Esophagus mucosa (tissue), 1 donor: Measurements from ENCODE around the gene MAP3K13. TPM values are rescaled to one million over a fixed set of nuclear protein-coding genes. Genes with fewer than 3 reads are reported as not detected.
A peak's percentile ranks its signal among the peaks of the same experiment; 100 is the strongest.
"Not testable (repeated sequence)": the region's sequence is repeated elsewhere in the genome, so short reads cannot be mapped to it uniquely, and the experiment has no call there.

Source experiments
- ATAC-seq: fragments of 200-7000 bp; cut with Tn5 transposase; one replicate; pipeline ENCODE4 v1.9.1; 2020
- total RNA-seq: library from RNA; stranded (reverse); gene quantifications from one replicate; pipeline ENCODE4 v1.2.4, GENCODE V29; 2023
- donor health status: DM: yes; HTN: yes; CAD: no.

MAP3K13 gene
- total RNA-seq, 1 donor from 2014 or later = 22.0 TPM

DNA sequence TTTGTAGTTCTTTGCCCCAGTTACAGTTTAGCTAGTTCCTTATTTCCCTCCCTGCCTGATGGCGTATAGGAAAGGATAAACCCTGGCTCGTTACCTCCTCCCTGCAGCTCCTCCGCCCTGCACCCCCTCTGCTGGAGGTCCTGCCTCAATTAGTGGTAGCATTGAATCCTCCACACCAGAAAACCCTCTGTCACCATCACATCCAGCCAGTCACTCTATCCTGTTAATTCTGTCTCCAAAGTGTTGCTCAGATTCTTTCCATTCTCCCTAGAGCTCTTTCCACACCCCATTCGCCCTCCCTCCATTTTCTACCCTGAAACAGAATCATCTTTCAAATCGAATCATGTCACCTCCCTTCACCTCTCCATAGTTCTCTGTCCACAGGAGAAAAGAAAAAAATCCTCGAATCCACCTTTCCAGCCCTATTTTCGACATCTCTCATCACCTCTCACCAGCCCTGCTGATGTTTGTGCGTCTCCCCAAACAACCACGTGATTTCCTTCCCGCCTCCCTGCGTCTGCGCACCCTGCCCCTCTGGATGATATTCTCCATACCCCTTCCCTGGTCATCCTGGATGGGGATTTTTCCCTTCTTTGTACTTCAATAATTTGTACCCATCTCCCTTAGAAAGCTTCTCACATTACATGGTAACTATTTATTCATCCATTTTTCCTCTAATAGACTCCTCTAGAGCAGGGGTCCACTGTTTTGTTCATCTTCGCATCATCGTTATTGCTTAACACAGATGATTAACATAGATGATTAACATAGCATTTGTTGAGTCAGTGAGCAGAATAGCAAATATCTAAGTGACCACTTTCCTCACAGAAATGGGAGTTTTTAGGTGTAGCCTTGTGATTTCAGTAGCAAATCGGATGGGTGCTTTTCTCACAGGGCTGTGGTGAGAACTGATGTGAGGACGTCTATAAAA, 37.1 kb downstream of the MAP3K13 start:
- no peak for ATAC-seq

DNA sequence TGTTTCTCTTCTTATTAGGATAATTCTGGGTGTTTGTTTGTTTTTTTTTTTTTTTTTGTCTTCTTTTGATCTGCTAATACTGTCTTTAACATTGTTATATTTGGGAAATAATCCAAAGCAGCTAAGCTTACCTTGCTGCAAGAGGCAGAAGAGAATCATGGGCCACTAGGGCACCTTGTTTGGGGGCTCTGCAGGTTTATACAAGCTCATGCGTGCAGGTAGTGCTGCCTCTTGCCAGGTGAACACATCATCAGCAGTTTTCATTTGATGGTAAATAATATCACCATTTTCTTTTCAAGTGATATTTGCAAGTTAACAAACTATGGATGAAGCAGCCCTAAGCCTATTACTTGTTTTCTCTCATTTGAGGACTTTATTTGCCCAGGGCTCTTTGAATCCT, 37.9 kb downstream of the MAP3K13 start:
- ATAC-seq = no peak

DNA sequence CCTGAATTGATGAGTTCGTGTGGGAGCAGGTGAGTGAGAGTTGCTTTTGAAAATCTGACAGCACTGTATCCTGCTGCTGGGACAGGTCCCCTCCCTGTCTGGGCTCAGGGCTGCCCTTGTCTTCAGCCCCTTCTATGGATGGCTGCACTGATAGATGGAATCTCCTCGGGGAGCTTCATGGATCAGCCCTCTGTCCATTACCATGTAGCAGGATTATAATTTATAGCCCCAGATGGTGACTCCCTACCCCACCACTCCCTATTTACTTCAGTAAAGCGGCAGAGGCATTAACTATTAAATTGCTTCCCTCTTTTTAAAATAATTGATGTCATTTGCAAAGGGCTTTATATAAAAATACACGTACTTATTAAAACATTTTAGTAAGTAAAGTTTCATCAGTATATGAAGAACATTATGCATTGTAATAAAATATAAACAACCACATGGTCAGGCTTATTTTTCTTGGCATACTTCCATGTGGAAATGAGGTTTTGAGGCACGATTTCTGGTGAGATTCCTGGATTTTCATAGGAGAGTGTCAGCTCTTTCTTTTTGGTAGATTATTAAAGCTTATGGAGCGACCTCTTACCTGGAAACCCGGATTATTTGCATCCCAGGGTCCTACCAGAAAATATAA, 38.5 kb downstream of the MAP3K13 start:
- no peak for ATAC-seq

DNA sequence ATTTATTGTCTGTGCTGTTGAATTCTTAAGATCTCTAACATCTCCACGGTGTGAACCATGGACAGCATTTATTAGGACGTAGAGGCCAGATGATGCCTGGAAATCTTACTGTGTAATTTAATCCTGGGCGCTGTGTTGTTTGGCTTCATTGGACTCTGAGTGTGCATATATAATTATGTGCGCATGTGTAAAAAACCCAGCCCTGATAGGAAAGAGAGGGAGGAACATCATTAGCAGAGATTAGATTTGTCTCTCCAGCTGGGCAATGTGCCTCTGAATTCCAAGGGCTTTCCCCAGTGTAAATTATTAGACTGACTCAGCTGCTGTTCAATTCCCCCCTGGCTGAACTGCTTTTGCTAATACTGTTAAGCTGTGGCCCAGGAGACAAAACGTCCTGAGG, 39.6 kb downstream of the MAP3K13 start:
- ATAC-seq = peak; percentile 48

- no peak for ATAC-seq
These were observed 40.1 kb downstream of the MAP3K13 start for GRCh38 chr3:185403002-185403401.

- peak; percentile 44 for ATAC-seq
These were observed 42.3 kb downstream of the MAP3K13 start for GRCh38 chr3:185405243-185405642.

DNA sequence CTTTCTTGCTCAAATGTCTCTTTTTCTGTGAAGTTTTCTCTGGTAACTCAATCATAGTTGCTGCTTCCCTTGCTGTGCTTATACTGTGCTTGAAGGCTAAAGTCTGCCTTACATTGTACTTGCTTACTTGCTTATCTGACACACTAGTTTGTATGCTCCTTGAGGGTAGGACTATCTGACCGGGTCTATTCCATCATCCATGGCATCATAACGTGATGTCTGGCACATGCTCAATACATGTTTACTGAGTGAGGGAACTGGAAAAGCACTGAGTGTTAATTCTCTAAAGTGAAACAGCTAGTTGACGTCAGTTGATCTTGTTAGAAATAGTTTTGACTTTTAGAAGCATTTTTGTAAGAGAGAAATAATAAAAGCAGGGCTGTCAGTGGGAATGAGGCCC, 42.7 kb downstream of the MAP3K13 start:
- ATAC-seq = no peak

- ATAC-seq = no peak
These were observed 43.2 kb downstream of the MAP3K13 start for GRCh38 chr3:185406121-185406620.

DNA sequence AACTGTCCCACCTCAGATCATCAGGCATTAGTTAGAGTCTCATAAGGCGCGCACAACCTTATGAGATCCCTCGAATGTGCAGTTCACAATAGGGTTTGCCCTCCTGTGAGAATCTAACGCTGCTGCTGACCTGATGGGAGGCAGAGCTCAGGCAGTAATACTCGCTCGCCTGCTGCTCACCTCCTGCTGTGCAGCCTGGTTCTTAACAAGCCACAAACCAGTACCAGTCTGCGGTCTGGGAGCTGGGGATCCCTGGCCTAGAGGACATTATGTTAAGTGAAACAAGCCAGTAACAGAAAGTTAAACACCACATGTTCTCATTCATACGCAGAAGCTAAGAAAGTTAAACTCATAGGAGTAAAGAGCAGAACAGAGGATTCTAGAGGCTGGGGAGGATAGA, 47.0 kb downstream of the MAP3K13 start:
- ATAC-seq = no peak

DNA sequence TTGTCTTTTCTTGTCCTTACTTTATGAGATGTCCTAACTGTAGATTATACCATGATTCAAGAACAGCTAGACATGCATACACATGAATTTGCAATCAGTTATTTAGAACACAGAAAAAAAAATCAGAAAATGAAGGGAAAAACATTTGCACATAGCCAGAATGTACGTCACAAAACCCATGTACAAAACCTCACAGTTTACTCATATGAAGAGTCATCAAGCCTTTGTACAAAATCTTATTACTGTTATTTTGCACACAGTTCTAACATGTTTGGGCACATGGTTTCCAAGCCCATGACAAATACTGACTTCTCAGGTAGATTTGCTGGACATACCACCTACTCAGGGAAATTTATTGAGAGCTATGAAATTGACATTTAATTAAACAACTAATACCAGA, 48.2 kb downstream of the MAP3K13 start:
- ATAC-seq = peak; percentile 63

- no peak for ATAC-seq
These were observed 53.6 kb downstream of the MAP3K13 start for GRCh38 chr3:185416513-185416912.

DNA sequence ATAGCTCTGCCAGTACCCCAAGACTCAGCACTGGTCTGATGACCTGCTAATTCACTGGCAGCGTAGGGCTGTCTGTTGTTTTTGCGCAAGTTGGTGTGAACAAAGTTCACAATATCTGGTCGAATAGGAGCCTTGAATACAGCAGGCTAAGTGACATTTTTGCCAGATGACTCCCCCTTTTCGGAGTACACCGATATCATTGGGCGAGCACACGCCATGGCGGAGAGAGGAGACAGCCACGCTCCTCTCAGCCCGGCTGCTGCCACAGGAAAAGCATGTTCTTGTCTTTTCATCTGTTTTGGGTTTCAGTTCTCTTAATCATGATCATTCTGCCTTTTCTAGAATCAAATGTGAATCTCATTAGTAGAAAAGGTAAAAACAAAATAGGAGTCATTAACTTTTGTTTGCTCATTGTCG, 55.6 kb downstream of the MAP3K13 start:
- not testable (repeated sequence) for ATAC-seq

- ATAC-seq = peak; percentile 75
These were observed 57.8 kb downstream of the MAP3K13 start for GRCh38 chr3:185420762-185421161.

- peak; percentile 62 for ATAC-seq
These were observed 58.8 kb downstream of the MAP3K13 start for GRCh38 chr3:185421577-185422232.

DNA sequence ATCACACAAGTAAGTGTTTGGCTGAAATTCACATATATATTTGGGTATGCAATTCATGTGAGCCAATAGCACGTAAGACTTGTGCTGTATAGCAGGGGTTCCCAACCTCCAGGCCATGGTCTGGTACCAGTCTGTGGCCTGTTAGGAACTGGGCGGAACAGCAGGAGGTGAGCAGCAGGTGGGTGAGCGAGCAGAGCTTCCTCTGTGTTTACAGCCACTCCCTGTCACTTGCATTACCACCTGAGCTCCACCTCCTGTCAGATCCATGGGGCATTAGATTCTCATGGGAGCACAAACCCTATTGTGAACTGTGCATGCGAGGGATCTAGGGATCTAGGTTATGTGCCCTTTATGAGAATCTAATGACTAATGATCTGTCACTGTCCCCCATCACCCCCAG, 59.7 kb downstream of the MAP3K13 start:
- no peak for ATAC-seq

GRCh38 chr3:185423178-185423577, 60.2 kb downstream of the MAP3K13 start:
- peak; percentile 60 for ATAC-seq

GRCh38 chr3:185424435-185424834, 61.5 kb downstream of the MAP3K13 start:
- ATAC-seq = no peak

DNA sequence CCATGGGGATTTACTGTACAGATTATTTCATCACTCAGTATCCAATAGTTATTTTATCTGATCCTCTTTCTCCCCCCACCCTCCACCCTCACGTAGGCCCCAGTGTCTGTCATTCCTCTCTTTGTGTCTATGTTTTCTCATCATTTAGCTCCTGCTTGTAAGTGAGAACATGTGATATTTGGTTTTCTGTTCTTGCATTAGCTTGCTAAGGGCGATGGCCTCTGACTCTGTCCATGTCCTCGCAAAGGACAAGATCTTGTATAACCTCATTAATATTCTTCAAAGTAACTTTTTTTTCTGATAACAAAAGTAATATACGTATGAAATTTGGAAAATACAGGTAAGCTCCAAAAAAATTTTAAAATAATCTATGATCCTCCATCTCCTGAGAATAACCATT, 67.4 kb downstream of the MAP3K13 start:
- ATAC-seq = no peak

- ATAC-seq = no peak
These were observed 77.0 kb downstream of the MAP3K13 start for GRCh38 chr3:185439745-185440466.

GRCh38 chr3:185442031-185442430, 79.1 kb downstream of the MAP3K13 start:
- no peak for ATAC-seq

DNA sequence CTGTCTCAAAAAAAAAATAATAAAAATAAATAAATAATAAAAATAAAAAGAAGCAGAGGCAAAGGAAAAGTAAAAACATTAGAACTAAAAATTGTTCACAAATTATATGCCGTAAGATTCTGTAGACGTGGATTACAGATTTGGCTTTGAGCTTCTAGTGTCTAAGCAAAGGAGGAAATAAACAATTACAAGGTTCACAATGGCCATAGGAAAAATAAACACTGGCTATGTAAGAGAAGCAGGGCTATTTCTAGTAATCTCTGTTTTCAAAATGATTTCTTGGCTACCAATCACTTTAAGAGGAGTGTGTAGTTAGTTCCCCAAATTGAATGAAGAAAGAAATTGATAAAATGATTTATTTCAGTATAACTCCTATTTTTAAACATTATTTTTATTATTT, 81.4 kb downstream of the MAP3K13 start:
- no peak for ATAC-seq

DNA sequence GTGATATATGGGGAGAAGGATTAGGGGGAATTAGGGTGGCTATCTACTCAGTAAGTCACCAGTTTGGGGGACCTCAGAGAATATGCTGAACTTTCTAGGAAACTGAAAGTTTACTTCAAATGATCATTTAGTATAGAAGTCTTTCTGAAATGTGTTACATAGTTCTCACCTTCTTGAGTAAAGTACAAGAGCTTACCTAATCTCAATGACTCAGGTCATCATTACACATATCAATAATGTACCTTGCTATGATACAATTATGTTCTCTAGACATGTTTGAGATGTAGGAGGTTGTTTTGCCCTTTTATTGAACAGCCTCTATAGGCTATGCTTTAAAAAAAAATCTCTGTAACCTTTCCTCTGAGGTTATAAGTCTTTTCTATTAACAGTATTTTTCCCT, 85.2 kb downstream of the MAP3K13 start:
- ATAC-seq = no peak

GRCh38 chr3:185451432-185451831, 88.5 kb downstream of the MAP3K13 start:
- not testable (repeated sequence) for ATAC-seq
